Measurements from ENCODE around the gene THAP7.

DNA sequence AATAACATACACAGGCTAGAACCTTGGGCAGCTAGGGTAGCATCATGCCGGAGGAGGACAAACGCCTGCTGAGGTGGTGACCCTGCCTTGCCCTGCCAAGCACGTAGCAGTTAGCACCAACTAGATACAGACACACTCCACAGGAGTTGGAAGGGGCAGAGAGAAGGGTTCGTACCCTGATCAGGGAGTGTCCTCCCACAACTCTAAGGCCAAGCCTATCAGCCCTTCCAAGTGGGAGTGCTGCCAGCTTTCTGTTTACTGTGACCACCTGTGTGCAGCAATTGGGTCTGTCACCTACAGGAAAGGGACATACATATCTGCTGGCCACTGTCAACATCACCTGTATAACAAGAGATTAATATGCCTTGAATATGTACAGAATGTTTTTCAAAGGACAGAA is 1.9 kb upstream of the THAP7 start:
- TF ChIP-seq, protein P1, sequence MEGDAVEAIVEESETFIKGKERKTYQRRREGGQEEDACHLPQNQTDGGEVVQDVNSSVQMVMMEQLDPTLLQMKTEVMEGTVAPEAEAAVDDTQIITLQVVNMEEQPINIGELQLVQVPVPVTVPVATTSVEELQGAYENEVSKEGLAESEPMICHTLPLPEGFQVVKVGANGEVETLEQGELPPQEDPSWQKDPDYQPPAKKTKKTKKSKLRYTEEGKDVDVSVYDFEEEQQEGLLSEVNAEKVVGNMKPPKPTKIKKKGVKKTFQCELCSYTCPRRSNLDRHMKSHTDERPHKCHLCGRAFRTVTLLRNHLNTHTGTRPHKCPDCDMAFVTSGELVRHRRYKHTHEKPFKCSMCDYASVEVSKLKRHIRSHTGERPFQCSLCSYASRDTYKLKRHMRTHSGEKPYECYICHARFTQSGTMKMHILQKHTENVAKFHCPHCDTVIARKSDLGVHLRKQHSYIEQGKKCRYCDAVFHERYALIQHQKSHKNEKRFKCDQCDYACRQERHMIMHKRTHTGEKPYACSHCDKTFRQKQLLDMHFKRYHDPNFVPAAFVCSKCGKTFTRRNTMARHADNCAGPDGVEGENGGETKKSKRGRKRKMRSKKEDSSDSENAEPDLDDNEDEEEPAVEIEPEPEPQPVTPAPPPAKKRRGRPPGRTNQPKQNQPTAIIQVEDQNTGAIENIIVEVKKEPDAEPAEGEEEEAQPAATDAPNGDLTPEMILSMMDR (IDR thresholded peaks at IDR 0.05): no peak
- TF ChIP-seq EP300 (IDR thresholded peaks at IDR 0.05): no peak

Data from tibial nerve (tissue), 4 donors.